Left lung (tissue), 10 donors: ENCODE data around the gene TLDC2. TPM values are rescaled to one million over a fixed set of nuclear protein-coding genes. Genes with fewer than 3 reads are reported as not detected.
"Not testable (repeated sequence)": the region's sequence is repeated elsewhere in the genome, so short reads cannot be mapped to it uniquely, and the experiment has no call there.

Experiments used
- ATAC-seq: fragments of 200-7000 bp; cut with Tn5 transposase; one replicate; pipeline ENCODE4 v1.9.1; 2020; ENCODE audit warnings: moderate library complexity
- DNase-seq, 4 donors: peaks; one replicate each; pipeline ENCODE4 v3.0.0-alpha.2; 2013 to 2020
- H3K27ac ChIP-seq, 2 donors: fragments of 200-600 bp; sonication (generic) in 1 of 2; one replicate each; pipeline versions ENCODE4 v1.5.0 to v1.8.0; 2020 to 2021
- H3K27me3 ChIP-seq, 2 donors: fragments of 200-600 bp; sonication (generic) in 1 of 2; one replicate each; pipeline versions ENCODE4 v1.5.0 to v1.8.0; 2020 to 2021
- H3K36me3 ChIP-seq, 2 donors: fragments of 200-600 bp; sonication (generic) in 1 of 2; one replicate each; pipeline versions ENCODE4 v1.5.0 to v1.8.0; 2020 to 2021
- H3K4me1 ChIP-seq, 2 donors: fragments of 200-600 bp; one replicate each; pipeline ENCODE4 v1.8.0; 2021
- H3K4me3 ChIP-seq, 2 donors: fragments of 200-600 bp; sonication (generic) in 1 of 2; one replicate each; pipeline versions ENCODE4 v1.5.0 to v1.8.0; 2020 to 2021; ENCODE audit warnings: mild to moderate bottlenecking in 1 of 2
- H3K9me3 ChIP-seq, 2 donors: fragments of 200-600 bp; sonication (generic) in 1 of 2; one replicate each; pipeline versions ENCODE4 v1.5.0 to v1.8.0; 2020 to 2021
- CTCF ChIP-seq, 2 donors: fragments of 200-600 bp; sonication (generic) in 1 of 2; IDR thresholded peaks; one replicate each; pipeline versions ENCODE4 v1.5.0 to v1.8.0; 2021; ENCODE audit warnings: antibody characterized with exemption in 2 of 2
- intact Hi-C, 2 donors: fragments of 100-400 bp; cut with DNase I; formaldehyde crosslinking; loops; one replicate each; pipeline versions ENCODE4 v1.11.2 to v1.14.2; 2022
- polyA plus RNA-seq, 6 donors: library from polyadenylated mRNA; unstranded; fragments of 120-200 nt; gene quantifications; one replicate each; pipeline ENCODE4 v1.2.1, GENCODE V29; 2013; ENCODE audit not compliant: insufficient read length in 6 of 6
- total RNA-seq, 2 donors: library from RNA; stranded (reverse); fragmentation: NEBNext Ultra II Directional; extraction: Animal tissue kit (Norgen Biotek cat#: 25700); gene quantifications; one replicate each; pipeline ENCODE4 v1.2.1, GENCODE V29; 2021
- donor health status: DM: no; HTN: yes; CAD: no.
- donor health status: DM: no; HTN: no; CAD: no.

TLDC2 gene
- total and polyA plus RNA-seq, 8 donors = 0.29 to 2.5 (median 1.6) TPM

- H3K9me3 ChIP-seq = no peaks in the 10 kb centered on the region
- H3K36me3 ChIP-seq = no peaks in the 10 kb centered on the region
- no peak overlapping the region for H3K4me3 ChIP-seq
- no peaks in the 10 kb centered on the region for H3K27me3 ChIP-seq
- H3K27ac ChIP-seq = no peak overlapping the region
- H3K4me1 ChIP-seq = peaks cover 0 to 3% of the 10 kb centered on the region in 2 donors
- DNase-seq (peak in 1 of 4 donors; percentile 45), ATAC-seq (no peak)
- no peak for TF ChIP-seq CTCF (IDR thresholded peaks at IDR 0.05)
- intact Hi-C loops = no loop called here
These were observed 4.0 kb upstream of the TLDC2 start for GRCh38 chr20:36871640-36872570.

- no peaks in the 10 kb centered on the region for H3K27me3 ChIP-seq
- no peak for TF ChIP-seq CTCF (IDR thresholded peaks at IDR 0.05)
- H3K9me3 ChIP-seq = no peaks in the 10 kb centered on the region
- ATAC-seq = no peak
- H3K36me3 ChIP-seq = no peaks in the 10 kb centered on the region
- intact Hi-C loops = no loop called here
- H3K27ac ChIP-seq = no peak overlapping the region
- H3K4me1 ChIP-seq = no peaks in the 10 kb centered on the region
- peak in 1 of 4 donors; percentile 49 for DNase-seq
- no peak overlapping the region for H3K4me3 ChIP-seq
These were observed 3.1 kb upstream of the TLDC2 start for GRCh38 chr20:36872852-36873251.

- TF ChIP-seq CTCF (IDR thresholded peaks at IDR 0.05) = no peak
- no peaks in the 10 kb centered on the region for H3K36me3 ChIP-seq
- intact Hi-C loops = no loop called here
- no peaks in the 10 kb centered on the region for H3K4me1 ChIP-seq
- no peak overlapping the region for H3K4me3 ChIP-seq
- ATAC-seq (no peak), DNase-seq (peak in 1 of 4 donors; percentile 5)
- H3K9me3 ChIP-seq = no peaks in the 10 kb centered on the region
- no peak overlapping the region for H3K27ac ChIP-seq
- no peaks in the 10 kb centered on the region for H3K27me3 ChIP-seq
These were observed 2.3 kb upstream of the TLDC2 start for GRCh38 chr20:36873498-36874189.

GRCh38 chr20:36875093-36875492 is 845 bp upstream of the TLDC2 start:
- H3K27ac ChIP-seq, H3K36me3 ChIP-seq, H3K4me3 ChIP-seq, H3K27me3 ChIP-seq, DNase-seq, H3K4me1 ChIP-seq, intact Hi-C loops, ATAC-seq, H3K9me3 ChIP-seq: not testable (repeated sequence)

GRCh38 chr20:36876473-36876833 is 515 bp downstream of the TLDC2 start:
- H3K4me1 ChIP-seq = no peaks in the 10 kb centered on the region
- no peak for DNase-seq
- no peaks in the 10 kb centered on the region for H3K9me3 ChIP-seq
- intact Hi-C loops = no loop called here
- no peak overlapping the region for H3K4me3 ChIP-seq
- H3K36me3 ChIP-seq = no peaks in the 10 kb centered on the region
- no peak for ATAC-seq
- no peak overlapping the region for H3K27ac ChIP-seq
- H3K27me3 ChIP-seq = no peaks in the 10 kb centered on the region
- no peak for TF ChIP-seq CTCF (IDR thresholded peaks at IDR 0.05)
